ENCODE data around the gene DYRK2. TPM values are rescaled to one million over a fixed set of nuclear protein-coding genes. Genes with fewer than 3 reads are reported as not detected.

Gene DYRK2
- total and polyA plus RNA-seq, 2 experiments from 2014 or later: 7.1 to 34.1 TPM

DNA sequence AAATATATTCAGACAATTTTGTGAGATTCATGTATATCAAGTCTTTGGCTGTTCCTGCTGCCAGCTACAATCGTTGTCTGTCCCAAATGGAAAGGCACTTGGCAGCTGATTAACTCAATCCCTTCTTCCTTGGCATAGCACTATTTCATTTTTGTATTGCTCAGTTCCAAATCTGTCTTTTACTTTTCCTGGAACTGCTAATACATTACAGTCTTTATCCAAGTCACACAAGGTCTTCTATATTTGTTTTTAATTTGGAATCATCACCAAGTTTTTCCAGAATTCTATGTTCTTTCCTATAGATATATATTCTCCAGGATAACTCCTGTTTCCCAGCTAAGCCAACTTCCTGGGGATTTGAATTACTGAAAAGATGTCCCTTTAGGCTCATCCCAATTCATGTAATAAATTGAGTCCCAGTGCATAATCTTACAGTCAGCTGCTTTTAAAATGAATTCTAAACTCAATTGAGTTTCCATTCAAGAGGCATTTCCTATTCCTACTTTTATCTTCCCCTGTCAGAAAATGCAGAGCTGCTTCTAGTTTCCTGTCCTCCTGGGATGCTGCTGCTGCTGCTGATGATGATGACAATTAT lies 45.9 kb downstream of the DYRK2 start (continued):
- TF ChIP-seq, protein P1, sequence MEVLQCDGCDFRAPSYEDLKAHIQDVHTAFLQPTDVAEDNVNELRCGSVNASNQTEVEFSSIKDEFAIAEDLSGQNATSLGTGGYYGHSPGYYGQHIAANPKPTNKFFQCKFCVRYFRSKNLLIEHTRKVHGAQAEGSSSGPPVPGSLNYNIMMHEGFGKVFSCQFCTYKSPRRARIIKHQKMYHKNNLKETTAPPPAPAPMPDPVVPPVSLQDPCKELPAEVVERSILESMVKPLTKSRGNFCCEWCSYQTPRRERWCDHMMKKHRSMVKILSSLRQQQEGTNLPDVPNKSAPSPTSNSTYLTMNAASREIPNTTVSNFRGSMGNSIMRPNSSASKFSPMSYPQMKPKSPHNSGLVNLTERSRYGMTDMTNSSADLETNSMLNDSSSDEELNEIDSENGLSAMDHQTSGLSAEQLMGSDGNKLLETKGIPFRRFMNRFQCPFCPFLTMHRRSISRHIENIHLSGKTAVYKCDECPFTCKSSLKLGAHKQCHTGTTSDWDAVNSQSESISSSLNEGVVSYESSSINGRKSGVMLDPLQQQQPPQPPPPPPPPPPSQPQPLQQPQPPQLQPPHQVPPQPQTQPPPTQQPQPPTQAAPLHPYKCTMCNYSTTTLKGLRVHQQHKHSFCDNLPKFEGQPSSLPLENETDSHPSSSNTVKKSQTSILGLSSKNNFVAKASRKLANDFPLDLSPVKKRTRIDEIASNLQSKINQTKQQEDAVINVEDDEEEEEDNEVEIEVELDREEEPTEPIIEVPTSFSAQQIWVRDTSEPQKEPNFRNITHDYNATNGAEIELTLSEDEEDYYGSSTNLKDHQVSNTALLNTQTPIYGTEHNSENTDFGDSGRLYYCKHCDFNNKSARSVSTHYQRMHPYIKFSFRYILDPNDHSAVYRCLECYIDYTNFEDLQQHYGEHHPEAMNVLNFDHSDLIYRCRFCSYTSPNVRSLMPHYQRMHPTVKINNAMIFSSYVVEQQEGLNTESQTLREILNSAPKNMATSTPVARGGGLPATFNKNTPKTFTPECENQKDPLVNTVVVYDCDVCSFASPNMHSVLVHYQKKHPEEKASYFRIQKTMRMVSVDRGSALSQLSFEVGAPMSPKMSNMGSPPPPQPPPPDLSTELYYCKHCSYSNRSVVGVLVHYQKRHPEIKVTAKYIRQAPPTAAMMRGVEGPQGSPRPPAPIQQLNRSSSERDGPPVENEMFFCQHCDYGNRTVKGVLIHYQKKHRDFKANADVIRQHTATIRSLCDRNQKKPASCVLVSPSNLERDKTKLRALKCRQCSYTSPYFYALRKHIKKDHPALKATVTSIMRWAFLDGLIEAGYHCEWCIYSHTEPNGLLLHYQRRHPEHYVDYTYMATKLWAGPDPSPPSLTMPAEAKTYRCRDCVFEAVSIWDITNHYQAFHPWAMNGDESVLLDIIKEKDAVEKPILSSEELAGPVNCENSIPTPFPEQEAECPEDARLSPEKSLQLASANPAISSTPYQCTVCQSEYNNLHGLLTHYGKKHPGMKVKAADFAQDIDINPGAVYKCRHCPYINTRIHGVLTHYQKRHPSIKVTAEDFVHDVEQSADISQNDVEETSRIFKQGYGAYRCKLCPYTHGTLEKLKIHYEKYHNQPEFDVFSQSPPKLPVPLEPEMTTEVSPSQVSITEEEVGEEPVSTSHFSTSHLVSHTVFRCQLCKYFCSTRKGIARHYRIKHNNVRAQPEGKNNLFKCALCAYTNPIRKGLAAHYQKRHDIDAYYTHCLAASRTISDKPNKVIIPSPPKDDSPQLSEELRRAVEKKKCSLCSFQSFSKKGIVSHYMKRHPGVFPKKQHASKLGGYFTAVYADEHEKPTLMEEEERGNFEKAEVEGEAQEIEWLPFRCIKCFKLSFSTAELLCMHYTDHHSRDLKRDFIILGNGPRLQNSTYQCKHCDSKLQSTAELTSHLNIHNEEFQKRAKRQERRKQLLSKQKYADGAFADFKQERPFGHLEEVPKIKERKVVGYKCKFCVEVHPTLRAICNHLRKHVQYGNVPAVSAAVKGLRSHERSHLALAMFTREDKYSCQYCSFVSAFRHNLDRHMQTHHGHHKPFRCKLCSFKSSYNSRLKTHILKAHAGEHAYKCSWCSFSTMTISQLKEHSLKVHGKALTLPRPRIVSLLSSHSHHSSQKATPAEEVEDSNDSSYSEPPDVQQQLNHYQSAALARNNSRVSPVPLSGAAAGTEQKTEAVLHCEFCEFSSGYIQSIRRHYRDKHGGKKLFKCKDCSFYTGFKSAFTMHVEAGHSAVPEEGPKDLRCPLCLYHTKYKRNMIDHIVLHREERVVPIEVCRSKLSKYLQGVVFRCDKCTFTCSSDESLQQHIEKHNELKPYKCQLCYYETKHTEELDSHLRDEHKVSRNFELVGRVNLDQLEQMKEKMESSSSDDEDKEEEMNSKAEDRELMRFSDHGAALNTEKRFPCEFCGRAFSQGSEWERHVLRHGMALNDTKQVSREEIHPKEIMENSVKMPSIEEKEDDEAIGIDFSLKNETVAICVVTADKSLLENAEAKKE (CRISPR knock-in tag; IDR thresholded peaks at IDR 0.05): no peak
- TF ChIP-seq JUNB (IDR thresholded peaks at IDR 0.05; ENCODE audit: unreplicated experiment): no peak

DNA sequence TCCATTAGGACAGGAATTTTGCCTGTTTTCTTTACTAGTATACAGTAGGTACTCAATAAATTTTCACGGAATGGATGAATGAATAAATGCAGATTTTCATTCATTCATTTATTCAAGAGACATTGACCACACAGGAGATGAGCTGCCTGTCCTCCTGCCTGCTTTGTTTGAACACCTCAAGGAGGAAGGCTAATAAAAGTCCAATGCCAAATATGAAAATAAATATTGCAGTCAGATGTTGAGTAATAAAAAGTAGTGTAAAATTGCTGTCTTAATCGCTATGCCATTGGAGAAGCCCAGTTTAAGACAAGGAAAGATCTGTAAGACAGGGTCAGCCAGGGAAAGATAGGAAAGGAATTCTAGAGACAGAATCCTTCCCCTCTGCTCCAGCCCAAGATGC lies 47.4 kb downstream of the DYRK2 start:
- Mint-ChIP-seq H3K4me1 (peaks cover 2% of the 10 kb centered on the region; the same call in 2 of the 3 replicates), H3K4me3 (no peak overlapping the region), H3K9me3 (no peaks in the 10 kb centered on the region), H3K27me3 (ENCODE audit: insufficient read depth, low read depth, poor library complexity) (no peaks in the 10 kb centered on the region), H3K36me3 (ENCODE audit: low read depth) (no peaks in the 10 kb centered on the region), H3K27ac (no peak overlapping the region)
- Histone ChIP-seq H3K27ac (ENCODE audit: low read depth) (no peak overlapping the region), H3K4me3 (no peak overlapping the region), H3K9me2 (ENCODE audit: insufficient read depth) (no peaks in the 10 kb centered on the region), H2AFZ (no peak overlapping the region), H3K4me1 (ENCODE audit: insufficient read depth) (no peaks in the 10 kb centered on the region; the same call in 1 of the 2 replicates), H3K4me2 (no peak overlapping the region), H3K27me3 (ENCODE audit: insufficient read depth) (no peaks in the 10 kb centered on the region), H3K79me2 (replicated peaks; ENCODE audit: insufficient read depth) (no peaks in the 10 kb centered on the region), H3K36me3 (ENCODE audit: insufficient read depth) (no peaks in the 10 kb centered on the region), H3F3A (replicated peaks; ENCODE audit: low read depth) (no peaks in the 10 kb centered on the region), H4K20me1 (replicated peaks; ENCODE audit: insufficient read depth) (no peaks in the 10 kb centered on the region)
- no peak for ATAC-seq
- no peak for DNase-seq (ENCODE audit: low spot score)
- TF ChIP-seq NANOG (IDR thresholded peaks at IDR 0.05; ENCODE audit: borderline replicate concordance) (no peak), JUNB (IDR thresholded peaks at IDR 0.05; ENCODE audit: unreplicated experiment) (no peak), EZH2phosphoT487 (IDR thresholded peaks at IDR 0.05; ENCODE audit: unreplicated experiment) (no peak), ZNF331 (CRISPR knock-in tag; IDR thresholded peaks at IDR 0.05; ENCODE audit: low read depth) (no peak), CREB1 (CRISPR knock-in tag; IDR thresholded peaks at IDR 0.05; ENCODE audit: low read depth) (no peak), ZNF114 (CRISPR knock-in tag; IDR thresholded peaks at IDR 0.05) (no peak), STAT1 (IDR thresholded peaks at IDR 0.05; ENCODE audit: unreplicated experiment) (no peak), POLR2AphosphoS5 (IDR thresholded peaks at IDR 0.05; ENCODE audit: low read depth) (no peak), EZH2 (IDR thresholded peaks at IDR 0.05; ENCODE audit: low read depth, unreplicated experiment) (no peak)
- TF ChIP-seq, protein P2, sequence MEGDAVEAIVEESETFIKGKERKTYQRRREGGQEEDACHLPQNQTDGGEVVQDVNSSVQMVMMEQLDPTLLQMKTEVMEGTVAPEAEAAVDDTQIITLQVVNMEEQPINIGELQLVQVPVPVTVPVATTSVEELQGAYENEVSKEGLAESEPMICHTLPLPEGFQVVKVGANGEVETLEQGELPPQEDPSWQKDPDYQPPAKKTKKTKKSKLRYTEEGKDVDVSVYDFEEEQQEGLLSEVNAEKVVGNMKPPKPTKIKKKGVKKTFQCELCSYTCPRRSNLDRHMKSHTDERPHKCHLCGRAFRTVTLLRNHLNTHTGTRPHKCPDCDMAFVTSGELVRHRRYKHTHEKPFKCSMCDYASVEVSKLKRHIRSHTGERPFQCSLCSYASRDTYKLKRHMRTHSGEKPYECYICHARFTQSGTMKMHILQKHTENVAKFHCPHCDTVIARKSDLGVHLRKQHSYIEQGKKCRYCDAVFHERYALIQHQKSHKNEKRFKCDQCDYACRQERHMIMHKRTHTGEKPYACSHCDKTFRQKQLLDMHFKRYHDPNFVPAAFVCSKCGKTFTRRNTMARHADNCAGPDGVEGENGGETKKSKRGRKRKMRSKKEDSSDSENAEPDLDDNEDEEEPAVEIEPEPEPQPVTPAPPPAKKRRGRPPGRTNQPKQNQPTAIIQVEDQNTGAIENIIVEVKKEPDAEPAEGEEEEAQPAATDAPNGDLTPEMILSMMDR (conservative IDR thresholded peaks at IDR 0.05; ENCODE audit: low read depth in 2 of 2): no peak
- TF ChIP-seq, protein P3, sequence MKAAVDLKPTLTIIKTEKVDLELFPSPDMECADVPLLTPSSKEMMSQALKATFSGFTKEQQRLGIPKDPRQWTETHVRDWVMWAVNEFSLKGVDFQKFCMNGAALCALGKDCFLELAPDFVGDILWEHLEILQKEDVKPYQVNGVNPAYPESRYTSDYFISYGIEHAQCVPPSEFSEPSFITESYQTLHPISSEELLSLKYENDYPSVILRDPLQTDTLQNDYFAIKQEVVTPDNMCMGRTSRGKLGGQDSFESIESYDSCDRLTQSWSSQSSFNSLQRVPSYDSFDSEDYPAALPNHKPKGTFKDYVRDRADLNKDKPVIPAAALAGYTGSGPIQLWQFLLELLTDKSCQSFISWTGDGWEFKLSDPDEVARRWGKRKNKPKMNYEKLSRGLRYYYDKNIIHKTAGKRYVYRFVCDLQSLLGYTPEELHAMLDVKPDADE (IDR thresholded peaks at IDR 0.05): no peak
- TF ChIP-seq, protein P4, sequence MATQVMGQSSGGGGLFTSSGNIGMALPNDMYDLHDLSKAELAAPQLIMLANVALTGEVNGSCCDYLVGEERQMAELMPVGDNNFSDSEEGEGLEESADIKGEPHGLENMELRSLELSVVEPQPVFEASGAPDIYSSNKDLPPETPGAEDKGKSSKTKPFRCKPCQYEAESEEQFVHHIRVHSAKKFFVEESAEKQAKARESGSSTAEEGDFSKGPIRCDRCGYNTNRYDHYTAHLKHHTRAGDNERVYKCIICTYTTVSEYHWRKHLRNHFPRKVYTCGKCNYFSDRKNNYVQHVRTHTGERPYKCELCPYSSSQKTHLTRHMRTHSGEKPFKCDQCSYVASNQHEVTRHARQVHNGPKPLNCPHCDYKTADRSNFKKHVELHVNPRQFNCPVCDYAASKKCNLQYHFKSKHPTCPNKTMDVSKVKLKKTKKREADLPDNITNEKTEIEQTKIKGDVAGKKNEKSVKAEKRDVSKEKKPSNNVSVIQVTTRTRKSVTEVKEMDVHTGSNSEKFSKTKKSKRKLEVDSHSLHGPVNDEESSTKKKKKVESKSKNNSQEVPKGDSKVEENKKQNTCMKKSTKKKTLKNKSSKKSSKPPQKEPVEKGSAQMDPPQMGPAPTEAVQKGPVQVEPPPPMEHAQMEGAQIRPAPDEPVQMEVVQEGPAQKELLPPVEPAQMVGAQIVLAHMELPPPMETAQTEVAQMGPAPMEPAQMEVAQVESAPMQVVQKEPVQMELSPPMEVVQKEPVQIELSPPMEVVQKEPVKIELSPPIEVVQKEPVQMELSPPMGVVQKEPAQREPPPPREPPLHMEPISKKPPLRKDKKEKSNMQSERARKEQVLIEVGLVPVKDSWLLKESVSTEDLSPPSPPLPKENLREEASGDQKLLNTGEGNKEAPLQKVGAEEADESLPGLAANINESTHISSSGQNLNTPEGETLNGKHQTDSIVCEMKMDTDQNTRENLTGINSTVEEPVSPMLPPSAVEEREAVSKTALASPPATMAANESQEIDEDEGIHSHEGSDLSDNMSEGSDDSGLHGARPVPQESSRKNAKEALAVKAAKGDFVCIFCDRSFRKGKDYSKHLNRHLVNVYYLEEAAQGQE (IDR thresholded peaks at IDR 0.05; ENCODE audit: unreplicated experiment): no peak

Measured in GM23338 (cell line).